ENCODE data around the gene CHCHD3.
"Not testable (repeated sequence)": the region's sequence is repeated elsewhere in the genome, so short reads cannot be mapped to it uniquely, and the experiment has no call there.

CHCHD3 gene

DNA sequence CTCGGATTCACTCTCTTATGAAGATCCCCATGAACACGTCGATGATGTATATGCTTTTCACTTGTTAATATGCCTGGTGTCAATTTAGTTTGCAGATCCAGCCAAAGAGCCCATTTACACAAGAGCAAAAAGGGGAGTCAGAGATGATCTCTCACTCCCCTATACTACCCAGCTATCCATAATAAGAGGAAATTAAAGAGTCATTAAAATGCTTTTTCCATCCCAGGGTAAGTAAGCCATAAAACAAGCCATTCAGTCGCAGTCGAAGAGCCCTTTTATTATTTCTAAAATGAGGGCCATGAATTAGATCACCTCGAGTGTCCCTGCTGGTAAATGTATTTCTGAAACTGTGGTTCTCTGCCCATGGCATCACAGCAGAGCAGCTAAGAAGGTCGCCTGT, 41.2 kb downstream of the CHCHD3 start:
- DNase-seq (ENCODE audit: low spot score) = no peak

DNA sequence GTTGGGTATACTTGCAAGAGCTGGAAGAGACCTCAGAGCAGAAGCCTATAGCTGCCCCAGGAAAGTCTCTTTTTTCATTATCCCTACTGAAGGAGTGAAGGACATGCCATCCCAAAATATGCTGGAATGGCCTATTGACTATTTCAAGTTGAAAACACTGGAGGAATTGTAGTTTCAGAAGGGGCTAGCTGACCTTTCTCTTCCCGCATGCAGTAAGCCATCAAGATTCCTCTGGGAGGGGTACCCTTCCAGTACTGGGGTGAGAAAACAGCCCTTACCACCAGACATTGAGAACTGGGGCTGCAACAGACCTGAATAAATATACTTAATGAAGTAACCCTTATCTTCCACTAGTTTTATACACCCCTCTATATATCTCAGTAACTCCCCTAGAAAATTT, 41.7 kb downstream of the CHCHD3 start:
- DNase-seq (ENCODE audit: low spot score) = no peak

DNA sequence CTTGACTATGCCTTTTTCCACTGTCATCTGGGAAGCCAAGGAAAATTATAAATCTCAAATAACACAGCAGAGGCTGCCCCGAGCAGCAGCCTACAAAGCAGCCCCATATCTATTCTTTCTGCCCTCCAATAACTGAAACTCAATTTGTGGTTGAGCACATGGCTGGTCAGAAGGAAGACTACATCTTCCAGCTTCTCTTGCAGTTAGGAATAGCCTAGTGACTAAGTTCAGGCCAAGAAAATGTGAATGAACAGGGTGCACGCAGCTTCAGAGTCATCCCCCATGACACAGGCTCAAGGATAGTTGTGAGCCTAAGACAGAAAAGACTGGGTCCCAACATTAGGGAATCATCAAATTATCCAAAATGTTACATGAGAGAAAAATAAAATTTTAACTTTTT, 42.3 kb downstream of the CHCHD3 start:
- no peak for DNase-seq (ENCODE audit: low spot score)

DNA sequence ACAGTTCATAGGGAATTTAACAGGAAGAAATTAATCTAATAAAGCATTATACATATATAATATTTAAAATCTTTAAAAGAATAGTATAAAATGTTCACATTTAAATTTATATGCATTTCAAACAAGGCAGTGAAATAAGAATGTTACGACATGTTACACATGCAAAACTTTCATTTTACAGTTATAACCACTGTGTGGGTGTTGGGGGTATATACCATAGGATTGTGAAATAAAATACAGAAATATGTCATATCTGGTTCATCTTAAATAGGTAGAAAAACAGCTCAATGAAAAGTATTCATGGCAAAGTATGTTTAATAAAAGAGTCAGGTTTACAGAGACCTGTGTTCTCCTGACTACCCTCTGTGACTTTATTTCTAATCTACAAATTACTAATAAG, 45.6 kb downstream of the CHCHD3 start:
- no peak for DNase-seq (ENCODE audit: low spot score)

DNA sequence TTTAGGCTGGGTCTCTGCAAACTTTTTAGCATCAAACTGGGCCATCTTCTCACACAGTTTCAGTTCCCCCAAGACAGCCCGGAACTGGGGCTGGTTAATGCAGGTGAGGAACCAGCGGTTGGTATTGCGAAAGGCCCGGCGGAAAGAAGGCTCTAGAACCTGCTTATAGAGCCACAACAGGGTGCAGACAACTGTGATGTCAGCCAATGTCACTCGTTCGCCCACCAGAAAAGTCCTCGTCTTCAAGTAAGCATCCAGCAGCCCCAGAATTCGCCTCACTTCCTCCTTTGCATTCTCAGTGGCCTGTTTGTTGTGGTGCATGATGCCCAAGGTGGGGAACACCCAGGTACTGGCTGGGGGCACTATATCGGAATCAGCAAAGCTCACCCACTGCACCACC, 46.6 kb downstream of the CHCHD3 start:
- DNase-seq (ENCODE audit: low spot score) = not testable (repeated sequence)

DNA sequence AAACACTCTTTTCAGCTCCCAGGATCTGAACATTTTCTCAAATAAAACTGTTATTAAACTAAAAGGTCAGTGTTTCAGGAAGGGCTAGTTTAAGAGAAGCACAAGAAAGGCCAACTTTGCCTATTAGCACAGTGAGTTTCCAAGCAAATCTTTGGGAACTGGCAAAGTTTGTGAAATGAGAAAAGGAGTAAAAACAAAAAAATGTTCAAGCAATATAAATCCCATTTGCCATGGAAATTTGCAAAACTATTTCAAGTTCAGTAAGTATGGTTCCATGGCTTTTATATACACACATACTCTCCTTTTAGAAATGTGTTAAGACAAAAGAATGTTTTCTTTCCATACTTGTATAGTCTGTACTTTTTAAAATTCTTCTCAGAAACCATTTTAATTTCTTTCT, 51.5 kb downstream of the CHCHD3 start:
- no peak for DNase-seq (ENCODE audit: low spot score)

DNA sequence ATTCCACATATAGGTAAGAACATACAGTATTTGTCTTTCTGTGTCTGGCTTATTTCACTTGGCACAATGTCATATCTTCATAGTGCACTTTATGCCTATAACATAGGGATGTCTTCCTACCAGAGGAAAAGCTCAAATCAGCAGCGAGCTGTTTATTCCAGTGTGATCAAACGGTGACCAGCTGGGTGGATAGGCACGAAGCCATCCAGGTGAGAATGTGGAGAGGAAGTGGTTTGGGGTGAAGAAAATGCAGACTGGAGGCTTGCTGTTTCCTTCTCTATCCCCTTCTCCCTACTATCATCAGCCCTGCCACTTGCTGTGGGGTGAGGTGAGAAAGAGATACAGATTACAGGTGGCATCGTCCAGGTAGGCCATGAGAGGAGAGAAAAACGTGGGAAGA, 52.4 kb downstream of the CHCHD3 start:
- no peak for DNase-seq (ENCODE audit: low spot score)

DNA sequence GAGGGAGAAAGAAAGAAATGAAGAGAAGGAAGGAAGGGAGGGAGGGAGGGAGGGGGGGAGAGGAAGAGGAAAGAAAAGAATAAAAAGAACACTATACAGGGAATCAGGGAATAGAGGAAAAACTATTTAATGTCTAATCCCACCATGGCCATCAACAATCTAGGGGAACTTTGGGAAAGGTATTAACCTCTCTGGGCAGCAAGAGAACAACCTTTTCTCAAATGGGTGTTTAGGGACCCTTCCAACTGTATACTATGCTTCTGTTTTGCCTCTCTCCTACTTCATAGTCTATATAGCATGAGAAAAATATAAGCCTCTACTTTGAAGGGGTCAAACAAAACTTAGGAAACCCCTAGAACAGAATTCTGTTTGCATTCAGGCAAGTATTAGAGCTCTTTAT, 54.5 kb downstream of the CHCHD3 start:
- DNase-seq (ENCODE audit: low spot score) = no peak

DNA sequence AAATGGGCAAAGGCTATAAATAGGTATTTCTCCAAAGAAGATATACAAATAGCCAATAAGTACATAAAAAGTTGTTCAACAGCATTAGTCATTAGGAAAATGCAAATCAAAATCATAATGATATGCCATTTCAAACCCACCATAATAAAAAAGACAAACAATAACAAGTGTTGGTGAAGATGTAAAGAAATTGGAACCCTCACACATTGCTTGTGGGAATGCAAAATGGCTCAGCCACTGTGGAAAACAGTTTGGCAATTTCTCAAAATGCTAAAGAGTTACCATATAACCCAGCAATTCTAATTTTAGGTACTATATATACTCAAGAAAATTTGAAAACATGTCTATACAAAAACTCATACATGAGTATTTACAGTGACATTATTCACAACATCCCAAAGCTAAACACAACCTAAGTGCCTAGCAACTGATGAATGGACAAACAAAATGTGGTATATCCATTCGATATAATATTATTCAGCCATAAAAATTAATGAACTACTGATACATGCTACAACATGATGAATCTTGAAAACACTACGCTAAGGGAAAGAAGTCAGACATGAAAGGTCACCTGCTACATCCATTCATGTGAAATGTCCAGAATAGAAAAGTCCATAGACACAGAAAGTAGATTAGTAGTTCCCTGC, 55.6 kb downstream of the CHCHD3 start:
- DNase-seq (ENCODE audit: low spot score) = no peak

DNA sequence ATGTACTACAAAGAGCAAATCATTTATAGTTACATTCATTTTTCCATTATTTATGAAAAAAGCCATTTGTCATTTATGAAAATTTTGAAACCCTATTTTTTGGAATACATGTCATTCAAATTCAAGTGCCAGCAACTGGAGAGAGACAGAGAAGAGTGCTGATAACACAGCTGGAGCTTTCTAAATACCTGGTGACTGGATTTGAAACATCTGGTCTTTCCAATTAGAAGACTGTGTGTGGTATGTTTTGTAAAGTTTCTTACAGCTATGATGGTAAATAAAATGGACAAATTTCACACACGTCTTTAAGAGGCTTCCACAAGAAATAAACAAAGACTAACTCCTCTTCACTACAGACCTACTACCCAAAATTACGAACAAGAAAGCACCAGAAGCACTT, 56.8 kb downstream of the CHCHD3 start:
- DNase-seq (ENCODE audit: low spot score) = no peak

DNA sequence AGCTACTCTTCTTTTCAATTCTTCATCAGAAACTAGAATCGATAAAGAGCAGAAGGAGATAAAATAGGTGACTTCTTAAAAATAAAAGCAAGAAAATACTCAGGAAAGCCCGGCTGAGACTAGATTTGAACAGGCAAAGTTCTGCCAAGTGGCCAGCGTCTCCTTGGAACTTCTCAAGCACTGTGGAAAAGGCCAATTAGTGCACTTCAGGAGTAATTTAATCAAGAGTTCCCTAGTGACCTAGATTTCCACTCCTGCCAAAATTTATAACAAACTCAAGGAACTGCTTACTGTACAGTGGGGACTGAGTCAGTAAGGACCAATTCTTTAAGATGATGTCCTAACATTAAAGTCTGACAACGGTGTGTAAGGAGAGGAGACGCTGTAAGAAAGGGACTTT, 57.3 kb downstream of the CHCHD3 start:
- DNase-seq (ENCODE audit: low spot score) = no peak

DNA sequence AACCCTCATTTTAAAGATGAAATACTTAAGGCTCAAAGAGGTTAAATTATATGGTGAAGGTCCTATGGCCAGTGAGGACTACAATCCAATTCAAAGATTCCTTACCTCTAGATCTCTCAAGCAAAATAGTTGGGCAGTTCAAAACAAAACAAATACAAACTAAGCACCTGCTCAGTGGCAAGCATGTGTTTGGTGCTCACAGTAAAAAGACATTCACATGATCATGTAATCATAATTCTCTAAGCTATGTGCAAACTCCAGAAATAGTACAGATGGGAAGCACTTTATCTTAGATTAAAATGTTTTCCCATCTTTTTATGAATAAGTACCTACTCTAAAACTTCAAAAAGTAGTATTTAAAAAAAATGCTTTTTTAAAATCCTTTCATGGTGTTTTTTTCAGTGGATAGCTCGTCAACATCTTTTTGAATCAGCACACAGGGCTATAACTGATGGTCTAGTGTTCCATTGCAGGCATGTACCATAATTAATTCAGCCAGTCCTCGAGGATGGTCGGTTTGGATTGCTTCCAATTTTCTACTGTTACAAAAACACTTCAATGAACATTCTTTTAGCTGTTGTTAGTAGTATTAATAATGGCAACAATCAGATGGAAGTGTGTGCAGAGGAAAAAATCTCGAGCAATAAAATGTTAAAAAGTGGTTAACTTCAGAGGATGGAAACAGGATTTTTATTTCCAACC, 58.4 kb downstream of the CHCHD3 start:
- no peak for DNase-seq (ENCODE audit: low spot score)

DNA sequence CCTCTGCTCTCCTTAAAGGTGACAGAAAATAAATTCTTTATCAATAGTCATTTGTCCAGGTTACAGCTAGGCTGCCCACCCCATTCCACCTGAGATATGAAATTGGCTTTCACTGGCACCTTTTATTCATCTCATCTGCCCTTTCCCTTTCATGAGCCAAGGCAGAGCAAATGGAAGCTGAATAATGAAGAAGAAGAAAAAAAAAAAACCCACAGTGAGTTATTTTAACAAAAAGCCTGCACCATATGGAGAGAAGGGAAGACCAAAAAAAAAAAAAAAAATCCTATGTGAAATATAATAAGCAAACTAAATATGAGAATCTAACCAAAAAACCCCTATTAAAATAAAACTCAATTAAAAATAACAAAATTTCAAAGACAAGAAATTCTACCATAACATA, 59.2 kb downstream of the CHCHD3 start:
- no peak for DNase-seq (ENCODE audit: low spot score)

DNA sequence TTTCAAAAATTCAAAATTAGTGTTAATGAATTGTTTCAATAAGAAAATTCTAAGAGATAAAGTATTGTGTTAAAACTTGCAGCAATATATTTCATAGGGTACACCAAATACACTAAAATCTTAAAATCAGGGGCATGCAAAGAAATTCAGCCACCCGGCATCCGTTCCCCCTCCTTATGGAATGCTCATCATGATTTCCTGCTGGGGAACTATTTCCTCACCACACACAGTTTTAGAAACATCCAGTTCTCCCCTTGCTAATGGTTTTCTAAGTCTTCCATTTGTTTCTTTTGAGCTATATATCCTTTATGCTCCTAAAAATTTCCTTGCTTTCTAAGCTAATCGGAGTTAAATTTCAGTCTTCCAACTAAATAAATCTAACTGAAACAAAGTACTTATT, 60.7 kb downstream of the CHCHD3 start:
- no peak for DNase-seq (ENCODE audit: low spot score)

DNA sequence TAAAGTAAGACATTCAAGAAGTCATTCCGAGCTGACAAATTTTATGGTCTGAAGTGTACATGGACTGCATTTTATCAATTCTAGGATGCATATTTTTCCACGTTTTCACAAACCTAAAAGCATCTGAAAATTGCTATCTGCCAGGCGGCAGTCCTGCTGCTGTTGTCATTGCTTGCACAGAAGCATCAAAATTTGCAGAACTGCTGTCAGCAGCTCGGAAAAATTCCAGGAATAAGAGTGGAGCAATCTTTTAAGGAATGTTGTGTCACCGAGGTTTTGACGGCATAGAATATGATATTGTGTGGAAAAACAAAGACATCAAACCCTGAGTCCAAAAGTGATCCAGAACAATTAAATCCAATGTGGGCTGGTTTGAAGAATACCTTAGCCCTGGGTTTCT, 61.4 kb downstream of the CHCHD3 start:
- no peak for DNase-seq (ENCODE audit: low spot score)

DNA sequence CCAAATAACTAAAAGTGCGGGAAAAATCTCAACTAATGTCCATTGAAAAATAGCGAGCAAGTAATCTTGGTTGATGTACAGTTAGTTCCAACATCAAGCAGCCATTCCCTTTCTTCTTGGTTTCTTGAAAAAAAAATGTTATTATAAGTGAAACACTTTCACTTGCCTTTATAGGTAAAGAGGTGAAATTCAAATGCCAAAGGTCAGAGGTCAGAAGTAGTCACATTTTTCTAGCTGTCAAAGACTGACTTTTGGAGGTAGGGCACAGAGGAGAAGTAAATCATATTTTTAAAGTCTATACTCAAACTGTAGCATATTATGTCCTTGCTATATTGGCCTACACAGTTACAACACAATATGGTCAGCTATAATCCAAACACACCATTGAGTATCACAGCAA, 62.3 kb downstream of the CHCHD3 start:
- DNase-seq (ENCODE audit: low spot score) = no peak

DNA sequence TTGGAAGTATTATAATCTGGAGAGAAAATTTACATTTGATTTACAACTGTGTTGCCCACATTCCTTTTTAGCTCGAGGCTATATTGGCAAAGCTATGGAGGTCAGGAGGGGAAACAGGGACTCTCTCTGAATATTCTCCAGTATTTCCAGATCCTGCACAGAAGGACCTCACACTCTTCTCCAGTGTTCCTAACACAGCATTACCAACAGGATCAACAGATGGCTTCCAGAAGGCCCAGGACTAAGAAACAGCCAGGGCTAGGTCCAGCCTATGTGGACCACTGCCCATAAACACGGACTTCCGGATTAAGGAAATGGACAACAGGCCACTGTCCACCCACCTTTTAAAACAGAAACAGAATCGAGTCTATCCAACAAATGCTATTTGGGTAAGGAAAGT, 65.3 kb downstream of the CHCHD3 start:
- no peak for DNase-seq (ENCODE audit: low spot score)

DNA sequence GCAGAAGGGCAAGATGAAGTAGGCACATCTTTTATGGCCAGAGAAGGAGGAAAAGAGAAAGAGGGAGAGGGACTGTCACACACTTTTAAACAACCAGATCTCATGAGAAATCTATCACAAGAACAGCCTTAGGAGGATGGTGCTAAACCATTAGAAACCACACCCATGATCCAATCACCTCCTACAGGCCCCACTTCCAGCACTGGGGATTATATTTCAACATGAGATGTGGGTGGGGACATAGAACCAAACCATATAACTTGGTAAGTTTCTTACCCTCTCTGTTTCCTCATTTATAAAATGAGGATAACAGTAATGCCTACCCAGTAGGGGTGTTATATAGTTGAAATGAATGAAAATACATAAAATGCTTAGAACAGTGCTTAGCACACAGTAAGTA, 66.0 kb downstream of the CHCHD3 start:
- no peak for DNase-seq (ENCODE audit: low spot score)

DNA sequence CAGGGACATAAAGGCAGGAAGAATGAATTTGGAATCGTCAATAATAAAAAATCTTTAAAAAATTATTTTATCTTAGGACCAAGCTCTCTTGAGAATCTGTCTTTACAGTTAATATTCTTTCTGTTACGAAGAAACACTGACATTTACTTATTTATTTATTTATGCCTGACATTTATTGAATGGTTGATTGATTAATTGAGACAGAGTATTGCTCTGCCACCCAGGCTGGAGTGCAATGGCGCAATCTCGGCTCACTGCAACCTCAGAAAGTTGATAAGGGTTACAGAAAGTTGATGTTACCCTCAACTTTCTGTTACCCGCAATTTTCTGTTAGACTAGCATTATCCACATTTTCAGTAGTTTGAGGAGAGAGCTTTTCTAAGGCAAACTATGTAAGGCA, 70.1 kb downstream of the CHCHD3 start:
- DNase-seq (ENCODE audit: low spot score) = no peak

DNA sequence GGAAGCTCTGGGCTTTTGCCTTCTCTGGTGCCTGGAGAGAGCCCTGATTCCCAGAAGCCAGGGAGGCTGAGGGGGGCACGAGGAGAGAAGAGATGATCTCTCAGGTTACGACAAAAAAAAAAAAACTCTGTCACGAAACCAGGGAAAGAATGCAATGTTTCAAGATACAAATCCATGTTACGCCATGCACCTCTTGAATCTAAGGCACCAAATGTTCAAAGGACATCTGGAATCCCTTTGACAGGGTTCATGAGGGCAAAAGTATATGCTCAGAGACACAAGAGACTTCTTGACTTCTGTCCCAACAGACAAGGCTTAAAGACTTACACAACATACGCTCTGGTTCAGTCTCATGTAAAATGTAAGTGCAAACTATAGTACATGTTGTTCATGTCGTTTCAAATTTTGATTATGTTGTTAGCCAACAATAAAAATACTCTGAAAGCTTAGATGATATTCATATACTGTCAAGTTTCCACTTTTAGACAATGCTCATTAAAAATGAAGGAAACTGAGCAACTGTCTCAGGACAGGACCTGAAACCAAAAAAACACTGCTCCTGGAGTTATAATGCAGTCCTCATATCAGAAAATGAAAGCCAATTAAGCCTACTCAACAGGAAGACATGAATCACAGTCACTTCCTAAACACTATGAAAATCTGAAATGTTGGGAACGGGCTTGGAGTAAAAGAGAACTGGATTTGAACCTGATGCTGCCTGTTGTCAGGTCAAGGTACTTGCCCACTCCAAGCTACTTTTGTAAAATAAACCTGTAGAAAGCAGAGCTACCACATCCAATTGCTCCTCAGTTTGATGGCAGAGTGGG, 72.3 kb downstream of the CHCHD3 start:
- no peak for DNase-seq (ENCODE audit: low spot score)

DNA sequence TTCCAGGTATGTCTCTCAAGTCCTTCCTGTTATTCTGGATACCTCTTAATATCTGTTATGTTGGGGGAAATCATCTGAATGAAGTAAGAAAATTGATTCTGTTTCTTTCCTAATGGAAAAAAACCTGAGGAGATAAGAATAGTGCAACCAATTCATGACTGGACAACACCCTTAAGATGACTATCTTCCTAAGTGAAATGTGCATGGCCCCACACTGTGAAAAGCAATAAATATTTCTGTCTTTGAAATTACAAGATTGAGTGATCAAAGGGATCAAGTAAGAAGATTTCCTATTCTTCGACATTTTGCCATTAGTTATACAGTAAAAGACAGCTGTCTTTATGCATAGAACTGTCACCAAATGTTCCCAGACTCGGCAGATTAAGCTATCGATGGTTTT, 73.9 kb downstream of the CHCHD3 start:
- DNase-seq (ENCODE audit: low spot score) = no peak

DNA sequence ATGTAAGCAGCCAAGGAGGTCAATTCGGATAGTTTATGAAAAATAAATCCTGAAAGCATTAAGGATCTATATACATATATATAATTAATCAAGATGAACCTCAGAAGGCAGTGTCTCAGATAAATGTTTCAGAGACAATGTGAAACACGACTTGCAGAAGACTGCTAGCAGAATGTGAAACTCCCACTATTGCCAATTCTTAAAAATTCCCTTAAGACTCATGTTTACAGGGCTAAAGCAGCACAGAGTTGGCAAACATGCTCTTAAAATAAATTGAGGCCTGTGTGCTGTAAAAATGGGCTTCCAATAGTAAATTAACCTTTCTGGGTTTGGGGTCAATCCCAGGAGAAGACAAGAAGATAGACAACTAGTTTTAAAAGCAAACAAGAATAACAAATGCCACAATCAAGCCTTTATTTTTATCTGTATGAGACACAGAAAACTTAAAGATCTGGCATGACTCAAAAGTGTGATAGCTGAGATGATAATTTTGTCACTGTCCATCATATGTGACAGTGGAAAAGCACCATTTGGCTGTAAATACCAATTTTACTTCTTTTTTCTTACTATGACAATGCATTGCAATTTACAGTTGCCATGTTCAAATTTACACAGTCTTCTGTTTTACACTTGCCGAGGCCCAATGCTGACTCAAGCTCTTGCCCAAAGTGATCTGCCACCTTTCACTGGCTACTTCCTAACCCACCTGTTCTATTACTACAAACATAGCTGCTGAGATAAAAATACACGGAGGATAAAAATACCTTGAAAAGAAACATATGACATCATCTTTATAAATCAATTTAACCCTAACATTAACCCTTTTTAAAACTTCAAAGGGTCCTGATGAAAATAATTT, 78.6 kb downstream of the CHCHD3 start:
- DNase-seq (ENCODE audit: low spot score) = no peak

Measured in GM03348 (cell line).